SK-N-MC (cell line): ENCODE measurements around the gene NHP2.

Experiments used
- DNase-seq: peaks from one replicate; pipeline ENCODE4 v3.0.0-alpha.2; 2011; ENCODE audit warnings: low read depth, low spot score
- H3K27ac ChIP-seq: fragments of 200-600 bp; sonication (generic); 2 replicates; pipeline ENCODE4 v1.5.1; 2016; ENCODE audit warnings: mixed run types
- H3K36me3 ChIP-seq: fragments of 200-600 bp; sonication (generic); 2 replicates; pipeline ENCODE4 v1.6.1; 2017; ENCODE audit warnings: antibody characterized with exemption, low read length, mixed read lengths; ENCODE audit not compliant: insufficient read depth
- H3K4me3 ChIP-seq: fragments of 200-600 bp; sonication (generic); 2 replicates; pipeline ENCODE4 v1.5.1; 2016
- H3K9ac ChIP-seq: fragments of 200-600 bp; sonication (generic); 2 replicates; pipeline ENCODE4 v1.8.0; 2017; ENCODE audit warnings: mixed run types, mixed read lengths; ENCODE audit not compliant: insufficient read length
- H3K9me3 ChIP-seq: fragments of 200-600 bp; sonication (generic); 2 replicates; pipeline ENCODE4 v1.6.1; 2017; ENCODE audit warnings: low read depth, mild to moderate bottlenecking, antibody characterized with exemption, low read length, moderate library complexity, mixed read lengths
- EZH2 ChIP-seq: fragments of 200-600 bp; sonication (generic); IDR thresholded peaks from one replicate; pipeline ENCODE4 v1.6.1; 2017; ENCODE audit warnings: antibody characterized with exemption
- FOXP2 ChIP-seq: optimal IDR thresholded peaks from 2 replicates; pipeline ENCODE3; 2011; ENCODE audit warnings: mild to moderate bottlenecking, moderate library complexity; ENCODE audit not compliant: insufficient read depth; ENCODE audit errors: extremely low read length, control extremely low read depth
- POLR2AphosphoS5 ChIP-seq: IDR thresholded peaks from 2 replicates; pipeline ENCODE4 v1.6.1; 2012; ENCODE audit warnings: mild to moderate bottlenecking, low read depth, low read length, borderline replicate concordance

The NHP2 gene

DNA sequence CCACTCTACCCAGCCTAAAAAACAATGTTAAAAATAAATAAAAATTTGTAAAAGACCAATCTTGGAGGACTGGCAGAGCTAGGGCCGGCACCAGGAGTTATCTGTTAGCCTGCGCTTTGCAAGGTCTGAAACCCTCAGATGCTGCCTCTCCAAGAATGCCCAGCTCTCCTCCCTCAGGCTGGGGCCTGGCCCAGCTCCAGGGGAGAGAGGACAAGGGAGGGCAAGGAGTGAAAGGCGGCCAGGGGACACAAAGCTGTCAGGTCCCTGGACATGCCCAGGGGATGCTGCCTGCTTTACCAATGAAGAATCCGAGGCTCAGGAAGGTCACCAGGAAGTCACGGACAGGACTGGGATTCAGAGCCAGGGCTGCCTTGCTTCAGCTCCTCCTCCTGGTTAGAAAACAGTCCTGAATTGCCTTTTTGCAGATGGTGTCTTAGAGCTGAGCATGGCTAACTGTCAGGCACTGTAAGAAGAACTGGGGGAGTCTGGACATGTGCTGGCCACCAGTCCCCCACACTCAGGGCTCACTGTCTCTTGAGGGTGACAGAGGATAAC, 45.9 kb downstream of the NHP2 start:
- no peaks in the 10 kb centered on the region for H3K36me3 ChIP-seq
- no peak overlapping the region for H3K9ac ChIP-seq
- no peaks in the 10 kb centered on the region for H3K9me3 ChIP-seq
- no peak for DNase-seq
- TF ChIP-seq POLR2AphosphoS5 (no peak), EZH2 (no peak), FOXP2 (no peak)
- no peak overlapping the region for H3K4me3 ChIP-seq
- no peak overlapping the region for H3K27ac ChIP-seq

DNA sequence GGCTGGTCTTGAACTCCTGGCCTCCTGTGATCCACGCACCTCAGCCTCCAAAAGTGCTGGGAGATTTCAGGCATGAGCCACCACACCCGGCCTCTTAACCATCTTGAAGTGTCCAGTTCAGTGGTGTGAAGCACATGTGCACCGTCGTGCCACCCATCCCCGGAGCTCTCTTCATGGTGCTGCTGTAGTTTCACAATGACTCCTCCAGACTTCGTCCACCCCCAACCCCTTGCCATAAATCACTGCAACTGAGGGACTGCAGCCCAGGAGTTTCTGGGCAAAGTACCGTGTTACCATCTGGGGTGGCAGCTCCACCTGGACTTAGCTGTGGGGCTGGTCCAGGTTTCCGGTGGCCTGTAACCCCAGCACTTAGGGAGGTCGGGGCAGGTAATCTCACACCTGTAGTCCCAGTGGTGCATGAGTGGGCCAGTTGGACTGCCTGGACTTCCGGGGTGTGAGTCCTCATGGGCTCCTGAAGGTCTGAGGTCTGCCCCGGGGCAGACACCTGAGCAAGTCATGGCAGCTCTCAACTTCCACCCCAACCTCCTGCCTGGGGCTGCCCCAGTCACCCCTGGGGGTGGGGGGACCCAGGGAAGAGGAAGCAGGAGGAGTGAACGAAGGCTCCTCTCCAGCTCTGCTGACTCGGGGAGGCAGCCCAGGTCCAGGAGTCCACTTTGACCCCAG, 47.0 kb downstream of the NHP2 start:
- H3K36me3 ChIP-seq: no peaks in the 10 kb centered on the region
- DNase-seq: no peak
- H3K4me3 ChIP-seq: no peak overlapping the region
- TF ChIP-seq EZH2 (no peak), POLR2AphosphoS5 (no peak), FOXP2 (no peak)
- no peaks in the 10 kb centered on the region for H3K9me3 ChIP-seq
- no peak overlapping the region for H3K9ac ChIP-seq
- H3K27ac ChIP-seq: no peak overlapping the region

DNA sequence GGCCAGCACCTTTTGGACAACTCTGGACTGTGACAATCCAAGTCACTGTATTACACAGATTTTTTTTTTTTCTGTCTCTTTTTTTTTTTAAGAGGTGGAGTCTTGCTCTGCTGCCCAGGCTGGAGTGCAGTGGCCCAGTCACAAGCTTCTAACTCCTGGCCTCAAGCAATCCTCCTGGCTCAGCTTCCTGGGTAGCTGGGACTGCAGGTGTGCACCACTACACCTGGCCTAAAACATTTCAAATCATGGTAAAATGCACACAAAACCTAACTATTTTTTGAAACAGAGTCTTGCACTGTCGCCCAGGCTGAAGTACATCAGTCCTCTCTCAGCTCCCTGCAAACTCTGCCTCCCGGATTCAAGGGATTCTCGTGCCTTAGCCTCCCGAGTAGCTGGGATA, 47.6 kb downstream of the NHP2 start:
- H3K9ac ChIP-seq: no peak overlapping the region
- H3K9me3 ChIP-seq: no peaks in the 10 kb centered on the region
- no peaks in the 10 kb centered on the region for H3K36me3 ChIP-seq
- TF ChIP-seq EZH2 (no peak), FOXP2 (no peak), POLR2AphosphoS5 (no peak)
- no peak overlapping the region for H3K27ac ChIP-seq
- DNase-seq: no peak
- no peak overlapping the region for H3K4me3 ChIP-seq

DNA sequence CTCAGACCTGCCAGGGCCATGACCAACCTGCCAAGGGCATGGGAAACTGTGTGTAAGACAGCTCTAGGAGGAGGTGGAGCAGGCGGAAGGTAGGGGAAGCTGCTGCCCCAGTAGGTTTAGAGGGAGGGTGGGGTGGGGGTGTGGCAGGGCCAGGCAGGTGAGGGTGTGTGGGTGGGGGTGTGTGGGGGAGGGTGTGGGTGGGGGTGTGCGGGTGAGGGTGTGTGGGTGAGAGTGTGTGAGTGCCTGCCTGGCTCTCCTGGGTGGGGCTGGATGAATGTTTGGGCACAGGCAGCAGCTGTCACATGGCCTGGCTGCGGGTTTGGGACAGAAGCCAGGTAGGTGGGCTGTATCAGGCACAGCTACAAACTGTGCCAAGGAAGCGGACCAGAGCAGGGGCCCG, 49.2 kb downstream of the NHP2 start:
- H3K4me3 ChIP-seq: no peak overlapping the region
- no peak for DNase-seq
- no peak overlapping the region for H3K9ac ChIP-seq
- H3K36me3 ChIP-seq: no peaks in the 10 kb centered on the region
- TF ChIP-seq EZH2 (no peak), FOXP2 (no peak), POLR2AphosphoS5 (no peak)
- no peaks in the 10 kb centered on the region for H3K9me3 ChIP-seq
- no peak overlapping the region for H3K27ac ChIP-seq

DNA sequence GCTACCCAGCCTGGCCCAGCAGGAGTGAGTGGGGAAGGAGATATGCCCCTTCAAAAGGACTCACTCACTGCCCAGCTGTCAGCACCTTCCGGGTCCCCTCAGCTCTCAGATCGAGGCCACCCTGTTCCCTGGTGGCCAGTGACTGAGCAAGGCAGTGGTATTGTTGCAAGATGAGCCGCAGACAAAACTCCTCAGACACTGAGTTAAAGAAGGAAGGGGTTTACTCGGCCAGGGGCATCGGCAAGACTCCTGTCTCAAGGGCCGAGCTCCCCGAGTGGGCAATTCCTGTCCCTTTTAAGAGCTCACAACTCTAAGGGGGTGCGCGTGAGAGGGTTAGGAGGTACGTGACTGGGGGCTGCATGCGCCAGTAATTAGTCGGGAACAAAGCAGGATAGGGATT, 50.1 kb downstream of the NHP2 start:
- no peaks in the 10 kb centered on the region for H3K36me3 ChIP-seq
- no peak overlapping the region for H3K9ac ChIP-seq
- H3K4me3 ChIP-seq: no peak overlapping the region

More for the DNA sequence above, 50.1 kb downstream of the NHP2 start:
- no peaks in the 10 kb centered on the region for H3K9me3 ChIP-seq
- no peak for DNase-seq
- H3K27ac ChIP-seq: no peak overlapping the region
- TF ChIP-seq FOXP2 (no peak), EZH2 (no peak), POLR2AphosphoS5 (no peak)
